ENCODE data around the gene MAPK8IP2.
"Not testable (repeated sequence)": the region's sequence is repeated elsewhere in the genome, so short reads cannot be mapped to it uniquely, and the experiment has no call there.

GRCh38 chr22:50643021-50643820 lies 42.6 kb downstream of the MAPK8IP2 start:
- not testable (repeated sequence) for TF ChIP-seq CTCF, POLR2A, POLR2AphosphoS5 (IDR thresholded peaks at IDR 0.05)
